Epidermal melanocyte (primary cell): Measurements from ENCODE around the gene MICALL2.

Experiments used
- DNase-seq: peaks from one replicate; pipeline ENCODE4 v3.0.0; 2011; ENCODE audit warnings: low spot score; ENCODE audit not compliant: insufficient read length

The MICALL2 gene

DNA sequence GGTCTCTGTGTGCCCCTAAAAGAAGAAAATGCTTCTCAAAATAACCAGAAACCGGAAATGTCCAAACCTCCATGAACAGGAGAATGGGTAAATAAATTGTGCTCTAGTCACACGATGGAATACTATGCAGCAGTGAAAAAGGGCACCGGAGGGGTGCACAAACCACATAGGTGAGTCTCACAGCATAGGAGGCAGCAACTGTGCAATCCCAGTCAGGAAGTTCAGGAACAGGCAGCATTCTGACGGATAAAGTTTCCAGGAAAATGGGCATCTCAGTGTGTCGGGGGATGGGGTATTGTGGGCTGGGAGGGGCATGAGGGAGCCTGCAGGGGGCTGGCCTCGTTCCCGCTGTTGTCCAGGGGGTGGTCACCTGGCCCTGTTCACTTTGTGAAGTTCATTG, 63.1 kb downstream of the MICALL2 start:
- DNase-seq = no peak

DNA sequence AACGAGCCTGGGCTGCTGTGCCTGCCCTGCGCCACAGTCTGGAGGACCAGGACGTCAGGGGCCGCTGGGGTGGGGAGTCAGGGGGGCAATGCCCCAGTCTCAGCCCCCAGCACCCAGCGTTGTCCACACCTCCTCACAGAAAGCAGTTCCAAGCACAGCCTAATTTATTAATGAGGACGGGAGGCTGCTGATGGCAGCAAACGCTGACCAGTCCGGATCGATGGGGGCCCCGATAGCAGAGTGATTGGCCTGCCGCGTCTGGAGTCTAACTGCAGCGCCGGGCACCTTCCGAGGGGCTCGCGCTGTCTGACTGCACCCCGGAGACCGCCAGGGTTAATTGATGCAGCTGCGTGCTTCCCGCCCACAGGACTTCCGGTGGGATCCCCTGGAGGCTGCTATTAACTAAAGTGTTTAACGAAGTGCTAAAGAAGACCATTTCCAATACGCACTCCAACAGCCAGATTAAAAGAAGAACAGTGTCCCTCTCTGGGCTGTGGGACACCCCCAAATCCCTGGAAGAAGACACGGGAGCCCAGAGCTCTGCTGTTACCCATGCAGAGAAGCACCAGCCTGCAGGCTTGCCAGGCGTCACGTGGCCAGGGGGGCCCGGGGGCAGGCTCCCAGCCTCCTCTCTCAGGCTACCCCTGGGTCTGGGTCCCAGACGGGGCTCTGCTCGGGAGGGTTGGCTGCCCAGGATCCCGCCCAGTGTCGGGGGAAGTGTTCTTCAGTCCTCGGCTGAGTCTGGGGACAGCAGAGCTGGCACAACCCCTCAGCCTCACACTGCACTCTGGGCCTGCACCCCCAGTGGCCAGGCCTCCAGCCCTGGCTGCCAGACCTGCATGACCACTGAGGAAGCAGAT, 63.8 kb downstream of the MICALL2 start:
- no peak for DNase-seq

DNA sequence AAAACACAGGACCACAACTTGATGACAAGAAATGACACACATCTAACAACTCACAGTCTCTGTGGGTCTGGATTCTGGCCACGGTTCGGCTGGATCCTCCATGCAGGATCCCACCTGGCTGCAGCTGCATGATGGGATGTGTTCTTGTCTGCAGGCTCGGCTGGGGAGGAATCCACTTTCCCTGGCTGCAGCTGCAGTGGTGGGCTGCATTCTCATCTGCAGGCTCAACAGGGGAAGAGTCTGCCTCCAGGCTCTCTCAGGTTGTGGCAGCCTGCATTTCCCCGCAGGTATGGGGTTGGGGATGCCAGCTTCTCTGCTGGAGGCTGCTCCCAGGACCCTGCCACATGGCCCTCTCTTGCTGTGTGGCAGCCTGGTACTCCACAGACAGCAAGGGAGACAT, 64.9 kb downstream of the MICALL2 start:
- no peak for DNase-seq

DNA sequence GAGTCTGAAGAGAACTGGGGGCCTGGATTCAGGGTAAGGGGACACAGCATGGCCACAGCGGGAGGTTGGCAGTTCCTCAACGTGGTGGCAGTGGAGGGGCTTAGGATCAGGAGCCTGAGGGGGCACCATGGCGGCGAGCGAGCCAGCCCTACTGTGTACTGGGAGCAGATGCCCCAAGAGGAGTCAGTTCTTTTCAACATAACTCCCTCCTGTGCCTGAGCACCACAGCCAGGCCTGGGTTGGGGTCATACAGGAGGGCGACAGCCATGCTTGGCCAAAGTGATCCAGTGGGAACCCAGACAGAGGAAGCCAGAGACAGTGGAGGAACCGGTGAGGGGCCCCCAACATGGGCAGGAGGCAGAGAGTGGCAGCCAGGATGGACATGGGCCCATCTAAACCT, 65.8 kb downstream of the MICALL2 start:
- DNase-seq = no peak

DNA sequence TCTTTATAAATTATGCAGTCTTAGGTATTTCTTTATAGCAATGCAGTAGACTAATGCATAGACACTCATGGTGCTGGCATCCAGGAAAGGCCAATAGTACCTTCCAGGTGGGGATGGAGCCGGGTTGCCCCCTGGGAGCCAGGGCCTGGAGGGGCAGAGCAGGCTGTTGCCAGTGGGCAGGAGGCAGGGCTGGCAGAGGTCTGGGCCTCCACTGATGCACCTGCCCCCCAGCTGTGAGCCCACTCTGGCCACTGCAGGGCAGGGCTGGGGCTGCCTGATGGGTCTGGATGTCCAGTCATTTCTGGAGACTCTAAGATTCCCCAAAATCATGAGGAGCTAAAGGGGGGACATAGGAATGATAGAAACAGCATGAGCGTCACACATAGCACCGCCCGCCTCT, 66.7 kb downstream of the MICALL2 start:
- DNase-seq = no peak

DNA sequence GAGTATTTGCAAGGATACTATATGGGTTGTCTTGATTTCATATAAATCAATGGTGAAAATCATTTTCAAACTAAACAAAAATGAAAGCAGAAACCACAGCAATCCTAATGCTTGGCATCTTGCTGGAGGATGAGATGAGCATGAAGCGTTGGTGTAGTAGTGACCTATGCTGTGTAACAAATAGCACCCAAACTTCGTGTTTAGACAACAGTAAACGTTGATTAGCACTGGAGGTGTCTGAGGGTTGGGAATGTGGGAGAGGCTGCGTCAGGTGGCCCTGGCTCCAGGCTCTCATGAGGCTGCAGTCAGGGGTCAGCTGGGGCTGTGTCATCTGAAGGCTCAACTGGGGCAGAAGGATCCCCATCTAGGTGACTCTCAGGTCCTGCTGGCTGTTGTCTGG, 67.8 kb downstream of the MICALL2 start:
- DNase-seq = no peak

DNA sequence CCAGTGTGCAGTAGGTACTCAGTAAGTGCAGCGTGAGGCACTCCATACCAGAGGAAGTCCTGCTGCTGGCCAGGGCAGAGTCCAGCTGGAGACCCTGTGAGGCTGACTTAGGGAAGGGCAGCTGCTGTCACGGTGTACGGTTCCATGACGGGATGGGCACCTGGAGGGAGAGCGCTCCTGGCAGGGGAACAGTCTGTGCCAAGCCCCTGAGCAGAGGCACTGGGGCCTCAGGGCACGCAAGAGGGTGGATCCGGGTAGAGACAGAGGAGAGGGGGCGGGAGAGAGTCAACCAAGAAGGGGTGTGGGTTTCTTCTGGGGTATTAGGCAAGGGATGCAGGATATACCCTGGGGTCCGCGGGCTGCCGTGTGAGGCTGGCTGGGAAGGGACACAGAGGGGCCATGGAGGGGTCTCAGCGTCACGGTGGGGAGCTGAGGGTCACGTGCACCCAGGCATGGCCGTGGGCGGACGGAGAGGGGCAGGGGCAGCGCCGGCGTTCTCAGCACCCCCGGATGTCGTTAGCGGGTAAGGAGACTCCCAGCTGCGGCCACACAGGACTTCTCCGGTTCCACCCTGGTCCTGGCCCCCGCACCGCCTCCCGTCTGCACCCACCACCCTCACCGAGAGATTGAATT, 70.5 kb downstream of the MICALL2 start:
- no peak for DNase-seq

DNA sequence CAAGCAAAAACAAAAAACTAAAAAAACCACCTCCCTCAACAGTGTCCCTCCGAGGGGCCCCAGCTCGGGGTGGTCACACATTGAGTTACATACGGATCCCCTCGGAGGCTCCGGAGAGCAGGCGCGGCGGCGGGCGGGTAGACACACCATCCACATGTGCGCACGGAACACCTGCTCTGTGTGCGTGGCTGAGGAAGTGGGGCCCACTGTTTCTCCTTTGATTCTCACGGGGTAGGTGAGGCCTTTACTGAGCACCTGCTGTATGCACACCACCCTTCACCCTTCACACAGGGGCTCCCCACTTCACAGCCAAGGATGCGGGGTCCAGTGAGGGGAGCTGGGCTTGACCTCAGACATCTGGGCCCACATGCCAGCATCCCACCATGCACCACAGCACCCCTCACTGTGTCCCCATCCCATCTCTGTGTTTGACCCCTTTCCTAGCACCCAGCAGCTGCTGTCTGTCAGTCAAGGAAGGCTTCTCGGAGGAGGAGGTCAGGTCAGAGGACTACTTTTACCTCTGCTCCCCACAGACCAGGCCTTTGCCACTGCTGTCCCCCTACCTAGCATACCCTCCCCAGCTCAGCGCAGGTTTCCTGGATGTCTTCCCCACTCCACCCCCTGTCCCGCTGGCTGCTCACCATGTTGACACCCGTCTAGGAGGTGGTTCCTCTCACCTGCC, 71.1 kb downstream of the MICALL2 start:
- DNase-seq = no peak

DNA sequence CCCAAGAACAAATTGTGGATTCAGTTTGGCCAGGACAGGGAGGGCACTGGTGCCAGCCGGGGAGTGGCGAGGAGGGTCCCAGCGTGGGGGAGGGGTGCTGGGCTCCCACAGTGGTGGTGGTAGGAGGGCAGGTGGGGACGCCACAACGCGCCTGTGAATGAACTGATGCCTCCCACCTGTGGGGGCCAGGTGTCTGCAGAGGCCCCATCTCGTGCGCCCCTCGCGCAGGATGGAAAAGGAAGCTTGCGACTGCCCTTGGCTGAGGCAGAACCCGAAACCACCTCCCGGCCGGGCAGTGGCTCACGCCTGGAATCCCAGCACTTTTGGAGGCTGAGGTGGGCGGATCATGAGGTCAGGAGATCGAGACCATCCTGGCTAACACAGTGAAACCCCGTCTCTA, 72.0 kb downstream of the MICALL2 start:
- DNase-seq = no peak

DNA sequence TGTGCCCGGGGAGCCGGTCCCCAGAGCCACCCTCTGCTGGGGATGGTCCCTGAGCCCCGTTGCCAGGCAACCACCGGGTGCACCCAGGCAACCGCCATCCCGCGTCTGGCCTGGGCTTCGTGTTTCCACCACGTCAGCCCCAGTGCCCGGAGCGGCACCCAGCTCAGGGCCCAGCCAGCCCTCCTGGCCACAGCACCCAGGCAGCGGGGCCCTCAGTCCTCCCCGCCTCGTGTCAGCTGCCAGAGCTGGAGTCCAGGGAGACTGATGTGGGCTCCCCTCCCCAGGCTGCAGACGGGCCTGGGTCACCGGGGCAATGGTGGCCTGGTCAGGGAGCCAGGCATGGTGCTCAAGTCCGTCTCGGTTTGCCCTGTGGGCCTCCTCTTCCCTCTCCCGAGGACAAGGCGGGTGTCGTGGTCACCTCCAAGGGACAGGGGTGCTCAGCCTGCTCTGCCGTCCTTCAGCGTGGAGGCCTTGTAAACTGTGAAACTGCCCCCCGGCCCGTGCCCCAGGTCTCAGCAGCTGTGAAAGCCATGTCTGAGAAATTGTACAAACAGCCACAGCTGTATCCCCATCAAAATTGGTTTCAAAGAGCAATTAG, 72.5 kb downstream of the MICALL2 start:
- no peak for DNase-seq

DNA sequence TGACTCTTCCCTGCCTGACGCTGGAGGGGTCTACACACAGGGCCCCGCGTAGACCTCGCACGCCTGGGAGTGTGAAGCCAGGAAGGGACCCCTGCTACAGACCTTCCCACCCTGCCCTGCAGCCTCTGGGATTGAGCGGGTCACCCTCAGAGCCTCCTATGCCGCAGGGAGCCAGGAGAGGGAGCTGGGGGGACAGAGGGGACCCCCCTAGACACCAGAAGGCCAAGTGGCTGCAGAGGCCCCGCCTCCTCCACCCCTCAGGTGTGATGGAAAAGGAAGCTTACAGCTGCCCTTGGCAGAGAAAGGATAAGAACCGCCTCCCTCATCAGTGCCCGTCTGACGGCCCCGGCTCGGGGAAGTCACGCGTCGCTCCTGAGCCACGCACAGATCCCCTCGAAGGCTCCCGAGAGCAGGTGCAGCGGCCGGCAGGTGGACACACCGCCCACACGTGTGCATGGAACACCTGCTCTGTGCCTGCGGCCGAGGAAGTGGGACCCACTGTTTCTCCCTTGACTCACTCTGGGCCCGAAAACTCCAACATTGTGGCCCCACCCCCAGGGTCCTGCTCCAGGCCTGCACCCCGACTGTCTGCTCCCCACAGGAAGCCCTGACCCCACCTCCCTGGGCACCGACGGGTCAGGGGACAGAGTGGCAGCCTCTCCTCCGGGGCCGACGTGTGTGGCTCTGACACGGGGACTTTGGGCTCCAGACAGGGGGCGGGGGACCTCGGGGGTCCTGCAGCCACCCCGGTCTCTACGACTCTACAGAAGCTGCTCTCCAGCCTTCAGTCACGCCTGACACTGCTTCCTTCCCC, 73.3 kb downstream of the MICALL2 start:
- no peak for DNase-seq

DNA sequence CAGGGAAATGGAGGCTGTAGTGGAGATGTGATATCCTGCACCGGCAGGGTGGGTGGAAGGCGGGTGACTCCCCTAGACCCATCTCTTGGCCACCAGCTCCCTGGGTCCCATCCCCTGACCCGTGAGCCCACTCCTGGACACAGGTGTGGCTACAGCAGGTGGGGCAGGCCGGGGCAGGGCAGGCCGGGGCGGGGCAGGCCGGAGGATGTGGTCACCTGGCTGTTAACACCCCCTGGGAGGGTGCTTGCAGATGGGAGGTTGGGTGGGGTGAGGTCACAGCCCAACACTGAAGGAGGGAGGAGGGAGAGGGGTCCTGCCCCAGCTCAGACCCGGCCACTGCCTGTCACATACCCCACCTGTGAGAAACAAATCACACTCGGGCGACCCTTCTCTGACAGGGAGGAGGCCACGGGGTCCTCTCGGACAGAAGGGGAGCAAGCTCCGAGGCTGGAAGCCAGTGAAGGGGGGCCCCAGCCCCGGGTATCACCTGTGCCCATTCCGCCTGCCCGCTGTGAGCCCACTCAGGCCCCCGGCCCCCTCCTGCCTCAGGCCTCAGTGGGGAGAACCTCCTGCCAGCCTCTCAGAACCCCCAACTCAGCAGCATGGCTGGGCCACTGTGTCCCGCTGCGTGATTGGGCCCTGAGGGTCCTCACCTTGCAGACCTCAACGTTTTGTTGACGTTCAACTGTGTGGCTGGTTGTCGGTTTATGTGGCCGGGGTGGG, 74.0 kb downstream of the MICALL2 start:
- no peak for DNase-seq
